HepG2 (cell line): Measurements from ENCODE around the gene TM4SF20. TPM values are rescaled to one million over a fixed set of nuclear protein-coding genes. Genes with fewer than 3 reads are reported as not detected.

Experiments
- CCDC6 ChIP-seq: sonication (generic); formaldehyde crosslinking; IDR thresholded peaks from 2 replicates; pipeline ENCODE4 v1.8.1; 2022; ENCODE audit warnings: mild to moderate bottlenecking, missing genetic modification reagents, moderate library complexity
- CTCF ChIP-seq: sonication (generic); formaldehyde crosslinking; IDR thresholded peaks from 2 replicates; pipeline ENCODE4 v1.5.0; 2020; ENCODE audit warnings: mild to moderate bottlenecking, missing genetic modification reagents, moderate library complexity
- FOXP4 ChIP-seq: sonication (generic); formaldehyde crosslinking; IDR thresholded peaks from 2 replicates; pipeline ENCODE4 v1.4.0; 2020; ENCODE audit warnings: missing genetic modification reagents
- GMEB1 ChIP-seq: sonication (generic); formaldehyde crosslinking; IDR thresholded peaks from 2 replicates; pipeline ENCODE4 v1.5.1; 2020; ENCODE audit warnings: missing genetic modification reagents, mild to moderate bottlenecking, borderline replicate concordance
- IKZF5 ChIP-seq: IDR thresholded peaks from 2 replicates; pipeline ENCODE4 v1.6.1; 2018; ENCODE audit warnings: missing genetic modification reagents, mild to moderate bottlenecking, missing compliant biosample characterization
- KDM5A ChIP-seq: fragments of 200-600 bp; sonication (generic); IDR thresholded peaks from 2 replicates; pipeline ENCODE4 v1.7.0; 2018; ENCODE audit warnings: antibody characterized with exemption, mild to moderate bottlenecking, low read length, borderline replicate concordance
- NFIB ChIP-seq: sonication (generic); formaldehyde crosslinking; IDR thresholded peaks from 2 replicates; pipeline ENCODE4 v1.9.0; 2021; ENCODE audit warnings: missing genetic modification reagents, mild to moderate bottlenecking, borderline replicate concordance
- NRL ChIP-seq: sonication (generic); formaldehyde crosslinking; IDR thresholded peaks from 2 replicates; pipeline ENCODE4 v1.5.0; 2020; ENCODE audit warnings: missing genetic modification reagents, mild to moderate bottlenecking, moderate library complexity, borderline replicate concordance
- PRPF4 ChIP-seq: fragments of 200-400 bp; formaldehyde crosslinking; IDR thresholded peaks from 2 replicates; pipeline ENCODE4 v1.6.1; 2016; ENCODE audit warnings: low read length, low read depth; ENCODE audit not compliant: poor library complexity, severe bottlenecking
- RFXANK ChIP-seq: IDR thresholded peaks from 2 replicates; pipeline ENCODE4 v1.6.1; 2016
- STAT6 ChIP-seq: sonication (generic); formaldehyde crosslinking; IDR thresholded peaks from 2 replicates; pipeline ENCODE4 v1.4.0; 2020; ENCODE audit warnings: missing genetic modification reagents, mild to moderate bottlenecking, borderline replicate concordance
- TEAD3 ChIP-seq: optimal IDR thresholded peaks from 2 replicates; pipeline ENCODE3; 2016; ENCODE audit warnings: borderline replicate concordance
- ZMAT3 ChIP-seq: sonication (generic); formaldehyde crosslinking; conservative IDR thresholded peaks from 2 replicates; pipeline ENCODE4 v1.7.0; 2021; ENCODE audit warnings: missing genetic modification reagents
- ZMYM2 ChIP-seq: sonication (generic); formaldehyde crosslinking; IDR thresholded peaks from 2 replicates; pipeline ENCODE4 v1.8.0; 2022; ENCODE audit warnings: mild to moderate bottlenecking, missing genetic modification reagents
- ZNF101 ChIP-seq: sonication (generic); formaldehyde crosslinking; IDR thresholded peaks from 2 replicates; pipeline ENCODE4 v1.4.0; 2020; ENCODE audit warnings: mild to moderate bottlenecking, low read depth, missing genetic modification reagents, borderline replicate concordance
- ZNF20 ChIP-seq: sonication (generic); formaldehyde crosslinking; IDR thresholded peaks from 2 replicates; pipeline ENCODE4 v1.4.0; 2020; ENCODE audit warnings: mild to moderate bottlenecking, moderate library complexity, missing genetic modification reagents
- ZNF317 ChIP-seq: sonication (generic); formaldehyde crosslinking; IDR thresholded peaks from 2 replicates; pipeline ENCODE4 v1.5.0; 2020; ENCODE audit warnings: mild to moderate bottlenecking, missing genetic modification reagents
- ZNF34 ChIP-seq: sonication (generic); formaldehyde crosslinking; IDR thresholded peaks from 2 replicates; pipeline ENCODE4 v1.4.0; 2020; ENCODE audit warnings: mild to moderate bottlenecking, missing genetic modification reagents, borderline replicate concordance
- ZNF75D ChIP-seq: sonication (generic); formaldehyde crosslinking; IDR thresholded peaks from 2 replicates; pipeline ENCODE4 v1.8.1; 2023; ENCODE audit warnings: missing genetic modification reagents, mild to moderate bottlenecking, borderline replicate concordance
- ZNF850 ChIP-seq: sonication (generic); formaldehyde crosslinking; conservative IDR thresholded peaks from 2 replicates; pipeline ENCODE4 v1.9.0; 2021; ENCODE audit warnings: mild to moderate bottlenecking, missing genetic modification reagents
- ZNF878 ChIP-seq: sonication (generic); formaldehyde crosslinking; IDR thresholded peaks from 2 replicates; pipeline ENCODE4 v1.8.1; 2023; ENCODE audit warnings: mild to moderate bottlenecking, missing genetic modification reagents, moderate library complexity
- ZSCAN29 ChIP-seq: sonication (generic); formaldehyde crosslinking; conservative IDR thresholded peaks from 2 replicates; pipeline ENCODE4 v1.4.0; 2020; ENCODE audit warnings: mild to moderate bottlenecking, missing genetic modification reagents
- polyA plus RNA-seq, 8 experiments: library from polyadenylated mRNA; depleted of rRNA in 3 of 8; stranded (reverse) in 7 of 8; unstranded in 1 of 8; fragments of >200 nt; fragmentation: Illumina TruSeq in 4 of 8; extraction: Trizol in 4 of 8; gene quantifications; 2 replicates each; pipeline versions ENCODE4 v1.2.1 to v1.2.3, GENCODE V29; 2011 to 2016; ENCODE audit warnings: low read depth in 4 of 8, missing spikeins in 1 of 8, mixed read lengths in 1 of 8; ENCODE audit not compliant: insufficient read depth in 1 of 8
- total RNA-seq, 5 experiments: library from RNA; depleted of rRNA; stranded (reverse); fragments of >200 nt; fragmentation: Illumina TruSeq; extraction: Trizol; gene quantifications; 2 replicates each; pipeline ENCODE4 v1.2.3, GENCODE V29; 2016; ENCODE audit warnings: low read depth in 1 of 5

The TM4SF20 gene
- total and polyA plus RNA-seq, 2 of the 13 experiments (the other 11 are each of a cell fraction or from before 2014, with no cell fraction given): not detected

GRCh38 chr2:227325839-227326195 is 53.3 kb downstream of the TM4SF20 start (continued):
- TF ChIP-seq ZNF317: no peak
- TF ChIP-seq CTCF (CRISPR knock-in tag): no peak
- TF ChIP-seq ZNF75D (CRISPR knock-in tag): no peak
- no peak for TF ChIP-seq ZNF850
- no peak for TF ChIP-seq ZNF20 (CRISPR knock-in tag)
- no peak for TF ChIP-seq RFXANK
- TF ChIP-seq ZNF101 (CRISPR knock-in tag): 0 out of 2 replicates have a peak, but pooled peaks have one; percentile 83
- TF ChIP-seq NRL (CRISPR knock-in tag): no peak
- TF ChIP-seq FOXP4 (CRISPR knock-in tag): 0 out of 2 replicates have a peak, but pooled peaks have one; percentile 13
- TF ChIP-seq GMEB1 (CRISPR knock-in tag): no peak
- TF ChIP-seq TEAD3 (CRISPR knock-in tag): no peak
- no peak for TF ChIP-seq PRPF4
- no peak for TF ChIP-seq IKZF5 (CRISPR knock-in tag)
- TF ChIP-seq ZMYM2 (CRISPR knock-in tag): no peak
- TF ChIP-seq ZMAT3: no peak
- TF ChIP-seq ZSCAN29: no peak
- no peak for TF ChIP-seq STAT6 (CRISPR knock-in tag)
- TF ChIP-seq ZNF878 (CRISPR knock-in tag): no peak
- no peak for TF ChIP-seq ZNF34
- TF ChIP-seq CCDC6: no peak
- TF ChIP-seq KDM5A: 0 out of 2 replicates have a peak, but pooled peaks have one; percentile 44
- no peak for TF ChIP-seq NFIB
